HG03196 (cell line): ENCODE measurements around the gene HOXA7.

Source experiments
- ATAC-seq: cut with Tn5 transposase; IDR thresholded peaks from one replicate; pipeline ENCODE4 v1.9.1; 2021; ENCODE audit not compliant: unreplicated experiment

The HOXA7 gene

GRCh38 chr7:27148756-27149641, 7.5 kb downstream of the HOXA7 start:
- no peak for ATAC-seq

DNA sequence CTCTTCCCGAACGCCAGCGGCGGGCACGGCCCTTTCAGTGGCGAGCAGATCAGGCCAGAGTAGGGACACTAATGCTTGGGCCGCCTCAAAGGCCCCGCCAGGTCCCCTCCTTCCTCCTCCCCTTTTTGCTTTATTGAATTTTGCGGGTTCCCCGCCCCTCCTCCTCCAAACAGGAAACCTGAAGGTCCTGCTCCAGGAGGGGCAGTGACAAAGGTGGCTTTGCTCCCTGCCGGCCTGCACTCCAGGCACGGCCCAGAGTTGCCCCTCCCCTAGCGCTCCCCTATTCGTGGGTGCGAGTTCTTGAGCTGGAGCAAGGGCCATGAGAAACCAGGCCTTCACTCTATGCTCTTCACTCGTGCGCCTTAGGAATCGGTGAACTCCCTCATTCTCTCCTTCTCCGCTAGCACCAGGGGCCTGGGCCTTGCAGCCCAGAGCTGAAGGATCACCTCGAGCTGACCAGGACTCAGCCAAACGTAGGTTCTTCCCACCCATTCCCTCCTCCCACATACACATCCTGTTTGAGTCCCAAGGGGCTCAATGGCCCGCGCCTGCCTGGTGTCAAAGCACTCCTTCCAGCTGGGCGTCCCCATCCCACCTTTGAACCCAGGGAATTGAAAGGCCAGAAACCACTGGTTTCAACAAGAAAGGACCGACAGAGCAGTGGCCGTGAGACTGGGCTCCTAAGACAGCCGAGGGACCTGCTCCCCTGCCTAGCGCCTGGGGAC, 8.3 kb downstream of the HOXA7 start:
- ATAC-seq: no peak

DNA sequence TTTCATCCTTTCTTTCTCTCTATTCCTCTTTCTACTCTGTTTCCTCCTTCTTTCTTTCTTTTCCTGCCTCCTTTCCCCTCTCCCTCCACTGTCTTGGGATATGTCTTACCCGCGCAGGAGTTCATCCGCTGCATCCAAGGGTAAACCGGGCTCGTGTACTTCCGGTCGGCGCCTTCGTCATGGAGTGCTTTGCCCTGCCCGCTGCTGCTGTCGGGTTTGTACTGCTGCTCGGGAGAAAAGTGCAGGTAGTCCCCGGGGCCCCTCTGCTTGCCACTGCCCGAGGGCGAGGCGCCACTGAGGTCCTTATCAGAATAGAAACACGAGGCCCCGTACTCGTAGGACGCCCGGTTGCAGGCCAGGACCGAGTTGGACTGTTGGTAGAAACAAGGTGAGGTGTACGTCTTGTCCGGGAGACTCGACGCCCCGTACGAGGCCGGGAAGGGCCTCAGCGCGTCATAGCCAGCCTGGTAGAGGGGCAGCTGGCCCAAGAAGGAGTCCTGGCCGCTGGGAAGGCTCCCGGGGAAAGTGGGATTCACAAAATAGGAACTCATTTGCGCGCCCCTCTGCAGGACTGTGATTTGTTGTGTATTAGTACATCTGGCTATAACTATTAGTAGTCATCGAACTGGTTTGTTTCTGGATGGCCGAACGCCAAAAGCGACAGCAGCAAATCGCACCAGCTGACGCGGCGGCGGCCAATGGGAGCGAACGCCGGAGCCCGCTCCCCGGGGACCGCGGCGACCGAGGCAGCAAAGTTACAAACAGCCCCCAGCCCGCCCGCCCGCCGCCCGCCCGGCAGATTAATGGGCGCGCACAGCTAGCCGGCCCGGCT, 9.1 kb downstream of the HOXA7 start, which contains the start of gene HOXA6:
TSS of gene HOXA6 (minus strand) at position 576 of the 832 bp plus-strand sequence. CDS start at position 551, 25 bp downstream.
- ATAC-seq: no peak

DNA sequence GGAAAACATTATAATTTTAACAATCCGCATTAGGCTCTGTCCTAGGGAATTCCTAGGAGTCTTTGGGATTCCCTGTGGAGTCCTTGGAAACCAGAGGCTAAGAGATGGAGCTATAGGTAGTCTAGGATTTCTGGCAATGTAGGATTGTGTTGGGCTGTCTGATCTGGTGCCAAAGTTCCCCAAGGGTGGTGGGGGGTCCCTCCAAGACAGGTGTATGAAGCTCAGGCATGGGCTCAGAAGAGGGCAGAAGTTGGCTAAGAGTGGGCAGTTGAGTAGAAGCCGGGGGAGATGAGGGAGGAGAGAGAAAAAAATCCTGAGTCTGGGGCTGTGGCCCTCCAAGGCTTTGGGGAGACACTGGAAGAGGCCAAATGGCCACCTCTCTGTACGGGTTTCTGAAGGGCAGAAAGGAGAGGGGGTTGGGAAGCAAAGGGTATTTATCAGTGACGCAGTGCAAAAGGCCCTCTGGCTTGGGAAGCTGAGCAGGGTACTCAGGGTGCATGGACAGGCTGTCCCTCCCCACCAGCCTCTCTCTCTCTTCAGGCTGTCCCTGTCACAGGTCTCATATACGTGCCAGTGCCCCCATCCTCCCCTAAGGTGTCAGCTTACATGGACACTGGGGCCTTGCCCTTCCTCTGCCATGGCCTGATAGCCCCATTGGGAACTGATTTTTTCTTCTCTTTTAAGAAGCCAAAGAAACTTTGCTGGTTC, 9.8 kb downstream of the HOXA7 start:
- no peak for ATAC-seq

GRCh38 chr7:27145914-27146412, 10.5 kb downstream of the HOXA7 start:
- ATAC-seq: no peak

DNA sequence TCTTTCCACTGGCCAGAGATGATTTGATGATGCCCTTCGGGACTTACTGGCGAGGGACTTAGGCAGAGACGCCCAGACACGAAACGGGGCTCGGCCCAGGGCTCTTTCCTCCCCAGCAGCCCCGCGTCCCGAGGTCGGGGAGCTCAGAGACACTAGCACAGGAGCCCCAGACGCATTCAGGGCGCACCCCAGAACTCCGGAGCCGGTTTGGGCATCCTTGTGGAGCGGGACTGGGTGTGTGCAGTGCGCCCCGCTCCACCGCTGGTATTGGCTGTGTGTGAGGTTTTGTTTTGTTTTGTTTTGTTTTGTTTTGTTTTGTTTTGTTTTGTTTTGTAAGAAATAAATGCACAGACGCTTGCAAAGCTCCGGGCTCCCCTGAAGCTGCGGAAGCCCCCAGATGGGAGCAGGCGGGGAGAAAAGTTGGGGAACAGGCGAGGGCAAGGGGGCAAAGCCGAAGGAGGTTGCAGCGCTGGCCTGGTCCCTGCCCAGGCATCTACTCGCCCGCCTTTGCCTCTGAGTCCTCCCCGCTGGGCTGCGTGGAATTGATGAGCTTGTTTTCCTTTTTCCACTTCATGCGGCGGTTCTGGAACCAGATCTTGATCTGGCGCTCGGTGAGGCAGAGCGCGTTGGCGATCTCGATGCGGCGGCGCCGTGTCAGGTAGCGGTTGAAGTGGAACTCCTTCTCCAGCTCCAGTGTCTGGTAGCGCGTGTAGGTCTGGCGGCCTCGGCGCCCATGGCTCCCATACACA, 11.1 kb downstream of the HOXA7 start:
- no peak for ATAC-seq

- ATAC-seq: no peak
These were observed 11.7 kb downstream of the HOXA7 start for GRCh38 chr7:27144781-27145164.

- no peak for ATAC-seq
These were observed 12.3 kb downstream of the HOXA7 start for GRCh38 chr7:27143950-27144780.

DNA sequence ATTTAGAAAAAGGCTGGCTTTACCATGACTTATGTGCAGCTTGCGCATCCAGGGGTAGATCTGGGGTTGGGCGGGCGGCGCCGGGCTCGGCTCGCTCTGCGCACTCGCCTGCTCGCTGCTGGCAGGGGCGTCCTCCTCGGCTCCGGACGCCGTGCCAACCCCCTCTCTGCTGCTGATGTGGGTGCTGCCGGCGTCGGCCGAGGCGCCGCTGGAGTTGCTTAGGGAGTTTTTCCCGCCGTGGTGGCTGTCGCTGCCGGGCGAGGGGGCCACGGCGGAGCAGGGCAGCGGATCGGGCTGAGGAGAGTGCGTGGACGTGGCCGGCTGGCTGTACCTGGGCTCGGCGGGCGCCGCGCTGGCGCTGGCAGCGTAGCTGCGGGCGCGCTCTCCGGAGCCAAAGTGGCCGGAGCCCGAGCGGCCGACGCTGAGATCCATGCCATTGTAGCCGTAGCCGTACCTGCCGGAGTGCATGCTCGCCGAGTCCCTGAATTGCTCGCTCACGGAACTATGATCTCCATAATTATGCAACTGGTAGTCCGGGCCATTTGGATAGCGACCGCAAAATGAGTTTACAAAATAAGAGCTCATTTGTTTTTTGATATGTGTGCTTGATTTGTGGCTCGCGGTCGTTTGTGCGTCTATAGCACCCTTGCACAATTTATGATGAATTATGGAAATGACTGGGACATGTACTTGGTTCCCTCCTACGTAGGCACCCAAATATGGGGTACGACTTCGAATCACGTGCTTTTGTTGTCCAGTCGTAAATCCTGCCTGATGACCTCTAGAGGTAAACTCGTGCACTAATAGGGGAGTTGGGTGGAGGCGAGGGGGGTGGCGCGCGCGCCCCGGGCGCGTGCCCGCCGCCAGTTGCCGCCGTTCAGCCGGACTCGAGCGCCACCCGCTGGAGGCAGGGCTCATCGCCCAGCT, 13.2 kb downstream of the HOXA7 start, which contains the start of gene HOXA5:
TSS of gene HOXA5 (minus strand) at position 659 of the 927 bp plus-strand sequence. CDS start at position 585, 74 bp downstream.
- no peak for ATAC-seq

GRCh38 chr7:27142580-27143022, 13.9 kb downstream of the HOXA7 start:
- ATAC-seq: no peak

DNA sequence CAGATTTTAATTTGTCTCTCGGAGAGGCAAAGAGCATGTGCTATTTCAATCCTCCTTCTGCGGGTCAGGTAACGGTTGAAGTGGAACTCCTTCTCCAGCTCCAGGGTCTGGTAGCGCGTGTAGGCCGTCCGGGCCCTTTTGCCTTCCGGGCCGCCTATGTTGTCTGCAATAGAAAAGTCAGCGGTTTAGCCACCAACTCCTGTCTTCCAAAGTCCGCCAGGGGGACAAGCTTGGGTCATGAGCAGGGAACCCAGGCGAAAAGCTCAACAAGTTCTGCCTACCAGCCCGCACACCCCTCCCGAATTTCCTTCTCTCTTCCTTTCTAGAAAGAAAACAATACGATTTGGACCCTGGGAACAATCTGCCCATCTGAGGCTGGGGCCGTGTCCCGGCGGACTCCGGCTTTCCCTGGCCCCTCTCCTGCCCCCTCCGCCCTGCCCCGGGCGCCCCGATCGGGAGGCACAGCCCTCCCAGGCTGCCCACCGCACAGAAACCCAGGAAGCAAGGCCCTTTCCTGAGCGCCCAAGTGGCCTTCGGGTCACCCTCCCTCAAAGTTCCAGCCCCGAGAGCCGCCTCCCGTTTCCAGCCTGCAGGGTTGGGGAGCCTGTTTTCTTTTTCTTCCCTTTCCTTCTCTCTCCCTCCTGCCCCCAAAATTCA, 14.4 kb downstream of the HOXA7 start:
- no peak for ATAC-seq

DNA sequence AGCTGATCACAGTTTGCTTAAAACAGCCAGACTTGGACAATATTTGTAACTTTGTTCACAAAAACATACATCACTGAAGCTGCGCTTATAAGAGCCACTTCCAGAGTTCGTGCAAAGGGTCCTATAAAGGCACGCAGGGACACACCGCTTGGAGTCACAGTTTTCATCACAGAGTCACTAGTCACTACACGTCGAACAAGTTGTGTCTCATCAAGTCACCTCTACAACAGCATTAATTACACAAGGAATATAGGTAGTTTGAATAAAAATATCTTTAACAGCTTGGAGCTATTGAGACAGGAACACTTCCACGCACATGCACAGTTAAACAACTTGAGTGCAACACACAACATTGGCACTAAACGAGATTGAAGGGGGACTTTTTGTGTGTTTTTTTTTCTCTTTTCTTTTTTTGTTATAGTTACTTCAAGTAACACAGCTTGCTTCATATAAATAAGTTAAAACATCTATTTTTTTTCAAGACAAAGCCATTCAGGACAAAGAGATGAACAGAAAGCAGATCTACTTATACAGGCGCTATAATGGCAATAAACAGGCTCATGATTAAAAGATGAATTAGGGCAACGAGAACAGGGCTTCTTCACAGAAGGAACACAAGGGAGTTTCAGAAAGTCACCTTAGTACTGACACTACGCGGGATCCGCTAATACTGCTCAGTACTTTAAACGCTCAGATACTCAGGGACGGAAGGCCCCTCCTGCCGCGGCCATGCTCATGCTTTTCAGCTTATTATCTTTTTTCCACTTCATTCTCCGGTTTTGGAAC, 15.1 kb downstream of the HOXA7 start:
- no peak for ATAC-seq

GRCh38 chr7:27140126-27140857, 16.2 kb downstream of the HOXA7 start:
- no peak for ATAC-seq

DNA sequence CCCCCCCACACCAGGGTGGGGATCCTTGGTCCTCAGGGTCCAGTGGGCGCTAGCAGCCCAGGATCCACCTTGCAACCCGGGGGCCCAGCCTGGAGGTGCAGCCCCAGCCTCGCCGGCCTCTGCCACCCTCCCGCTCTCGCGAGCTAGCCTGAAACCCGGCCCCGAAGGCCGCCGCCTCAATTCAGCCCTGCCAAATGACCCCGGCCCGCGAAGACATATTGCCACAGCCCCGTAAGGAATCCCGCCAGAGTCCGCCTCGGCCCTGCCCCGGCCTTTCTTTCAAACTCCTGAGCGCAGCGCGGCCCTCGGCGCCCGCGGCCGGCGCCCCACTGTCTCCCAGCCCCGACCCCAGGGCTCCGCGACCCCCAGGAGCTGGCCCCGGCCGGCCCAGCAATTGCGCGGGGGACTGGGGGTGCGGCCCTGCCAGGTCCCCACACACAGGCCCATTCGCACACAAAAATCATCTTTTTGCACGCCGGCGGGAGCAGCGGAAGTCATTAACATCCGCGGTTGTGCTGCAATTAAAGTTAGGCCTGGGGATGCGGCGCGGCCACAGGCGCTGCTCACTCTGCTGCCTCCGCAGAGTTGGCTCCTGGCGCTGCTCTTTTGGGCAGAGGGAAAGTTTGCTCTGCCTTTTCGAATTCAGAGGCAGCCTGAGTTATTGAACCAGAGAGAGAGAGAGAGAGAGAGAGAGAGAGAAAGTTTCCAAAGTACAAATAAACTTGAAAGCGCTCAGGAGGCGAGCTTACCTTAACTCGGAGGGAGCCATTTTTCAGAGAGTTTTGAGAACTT, 16.9 kb downstream of the HOXA7 start:
- ATAC-seq: no peak

GRCh38 chr7:27138985-27139333, 17.5 kb downstream of the HOXA7 start:
- ATAC-seq: no peak
